Right lobe of liver (tissue), 6 donors: Measurements from ENCODE around the gene C20orf173. TPM values are rescaled to one million over a fixed set of nuclear protein-coding genes. Genes with fewer than 3 reads are reported as not detected.

ENCODE experiments used
- ATAC-seq, 4 donors: fragments of 200-7000 bp; cut with Tn5 transposase; one replicate each; pipeline ENCODE4 v1.9.1; 2020; ENCODE audit warnings: mild to moderate bottlenecking in 4 of 4, moderate library complexity in 4 of 4
- DNase-seq, 3 donors: peaks; one replicate each; pipeline ENCODE4 v3.0.0-alpha.2; 2020
- H3K27ac ChIP-seq, 3 donors: fragments of 200-600 bp; one replicate each; pipeline ENCODE4 v1.8.0; 2022
- H3K27me3 ChIP-seq, 2 donors: fragments of 200-600 bp; one replicate each; pipeline ENCODE4 v1.8.0; 2022
- H3K36me3 ChIP-seq, 4 donors: fragments of 200-600 bp; sonication (generic) in 1 of 4; one replicate each; pipeline versions ENCODE4 v1.5.1 to v1.8.0; 2017 to 2022; ENCODE audit warnings: control low read depth in 1 of 4
- H3K4me1 ChIP-seq, 4 donors: fragments of 200-600 bp; sonication (generic) in 1 of 4; one replicate each; pipeline versions ENCODE4 v1.5.1 to v1.8.0; 2017 to 2022; ENCODE audit warnings: control low read depth in 1 of 4
- H3K4me3 ChIP-seq, 3 donors: fragments of 200-600 bp; one replicate each; pipeline ENCODE4 v1.8.0; 2022
- H3K9me3 ChIP-seq, 4 donors: fragments of 200-600 bp; sonication (generic) in 1 of 4; one replicate each; pipeline versions ENCODE4 v1.5.1 to v1.8.0; 2017 to 2022; ENCODE audit warnings: control low read depth in 1 of 4
- POLR2A ChIP-seq: fragments of 450-650 bp; IDR thresholded peaks from one replicate; pipeline ENCODE4 v1.6.1; 2017; ENCODE audit warnings: antibody characterized with exemption, mild to moderate bottlenecking
- WGBS: methylation state at CpG from one replicate; pipeline ENCODE4 v1.1.6; 2018; ENCODE audit warnings: low coverage, low lambda C conversion rate; ENCODE audit not compliant: insufficient coverage; ENCODE audit errors: missing lambda C conversion rate; 5-methylcytosine and 5-hydroxymethylcytosine counted together
- intact Hi-C, 2 donors: fragments of 100-400 bp; cut with DNase I; formaldehyde crosslinking; loops; one replicate each; pipeline versions ENCODE4 v1.11.2 to v1.14.1; 2022
- total RNA-seq, 6 experiments: library from RNA; depleted of rRNA in 2 of 6; stranded (reverse); fragments of >200 nt in 2 of 6; fragmentation: NEBNext Ultra II Directional in 3 of 6; extraction: Animal tissue kit (Norgen Biotek cat#: 25700) in 3 of 6; gene quantifications; one replicate each; pipeline versions ENCODE4 v1.1.0 to v1.2.4, GENCODE V29; 2016 to 2023
- TF ChIP-seq, protein P1 (sequence below), 4 donors: fragments of 200-600 bp in 3 of 4; fragments of 450-650 bp in 1 of 4; IDR thresholded peaks; one replicate each; pipeline versions ENCODE4 v1.5.1 to v1.8.0; 2016 to 2022; ENCODE audit warnings: antibody characterized with exemption in 4 of 4, mild to moderate bottlenecking in 2 of 4
- donor health status: DM: no; HTN: yes; CAD: no.
- donor health status: DM: no; HTN: no; CAD: no.
- donor health status: DM: no; HTN: no; CAD: no.
- donor health status: DM: no; HTN: yes; CAD: no.
- donor health status: DM: no; HTN: yes; CAD: no.

C20orf173 gene
- total RNA-seq, 6 experiments from 2014 or later: not detected

DNA sequence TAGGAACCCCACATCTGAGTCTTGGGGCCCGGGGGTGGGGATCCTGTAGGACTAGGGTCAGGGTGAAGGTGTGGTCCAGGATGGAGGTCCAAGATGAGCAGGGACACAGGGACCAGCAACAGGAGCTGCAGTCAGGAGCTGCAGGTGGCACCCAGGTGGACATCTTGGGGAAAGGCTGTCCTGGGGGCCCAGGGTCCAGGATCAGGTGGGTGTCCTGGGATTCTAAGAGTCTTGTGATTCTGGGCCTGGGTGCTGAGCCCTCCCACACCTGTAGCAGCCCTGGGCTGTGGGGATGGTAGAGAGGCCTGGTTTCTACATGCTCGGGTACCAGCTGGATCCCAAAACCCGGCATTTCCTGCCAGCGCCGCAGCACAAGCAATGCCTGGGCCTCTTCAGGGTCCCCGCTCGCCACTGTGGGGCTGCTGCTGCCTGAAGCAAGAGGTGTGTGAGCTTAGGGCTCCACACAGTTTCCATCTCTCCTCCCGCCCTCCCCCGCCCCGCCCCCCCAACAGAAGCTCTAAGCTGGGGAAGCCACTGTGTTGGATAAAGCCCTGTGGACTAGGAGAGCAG lies 33.2 kb upstream of the C20orf173 start:
- TF ChIP-seq, protein P1, sequence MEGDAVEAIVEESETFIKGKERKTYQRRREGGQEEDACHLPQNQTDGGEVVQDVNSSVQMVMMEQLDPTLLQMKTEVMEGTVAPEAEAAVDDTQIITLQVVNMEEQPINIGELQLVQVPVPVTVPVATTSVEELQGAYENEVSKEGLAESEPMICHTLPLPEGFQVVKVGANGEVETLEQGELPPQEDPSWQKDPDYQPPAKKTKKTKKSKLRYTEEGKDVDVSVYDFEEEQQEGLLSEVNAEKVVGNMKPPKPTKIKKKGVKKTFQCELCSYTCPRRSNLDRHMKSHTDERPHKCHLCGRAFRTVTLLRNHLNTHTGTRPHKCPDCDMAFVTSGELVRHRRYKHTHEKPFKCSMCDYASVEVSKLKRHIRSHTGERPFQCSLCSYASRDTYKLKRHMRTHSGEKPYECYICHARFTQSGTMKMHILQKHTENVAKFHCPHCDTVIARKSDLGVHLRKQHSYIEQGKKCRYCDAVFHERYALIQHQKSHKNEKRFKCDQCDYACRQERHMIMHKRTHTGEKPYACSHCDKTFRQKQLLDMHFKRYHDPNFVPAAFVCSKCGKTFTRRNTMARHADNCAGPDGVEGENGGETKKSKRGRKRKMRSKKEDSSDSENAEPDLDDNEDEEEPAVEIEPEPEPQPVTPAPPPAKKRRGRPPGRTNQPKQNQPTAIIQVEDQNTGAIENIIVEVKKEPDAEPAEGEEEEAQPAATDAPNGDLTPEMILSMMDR (IDR thresholded peaks at IDR 0.05): no peak
- TF ChIP-seq POLR2A: no peak
- intact Hi-C loops: no loop called here
- no peak overlapping the region for H3K4me3 ChIP-seq
- 60% methylated on average over 1 of the region's 10 CpGs for WGBS
- peak in 1 of 3 donors; percentile 27 for DNase-seq
- ATAC-seq: no peak
- no peaks in the 10 kb centered on the region for H3K9me3 ChIP-seq
- H3K27me3 ChIP-seq: no peaks in the 10 kb centered on the region
- no peaks in the 10 kb centered on the region for H3K4me1 ChIP-seq
- no peaks in the 10 kb centered on the region for H3K36me3 ChIP-seq
- H3K27ac ChIP-seq: no peak overlapping the region

DNA sequence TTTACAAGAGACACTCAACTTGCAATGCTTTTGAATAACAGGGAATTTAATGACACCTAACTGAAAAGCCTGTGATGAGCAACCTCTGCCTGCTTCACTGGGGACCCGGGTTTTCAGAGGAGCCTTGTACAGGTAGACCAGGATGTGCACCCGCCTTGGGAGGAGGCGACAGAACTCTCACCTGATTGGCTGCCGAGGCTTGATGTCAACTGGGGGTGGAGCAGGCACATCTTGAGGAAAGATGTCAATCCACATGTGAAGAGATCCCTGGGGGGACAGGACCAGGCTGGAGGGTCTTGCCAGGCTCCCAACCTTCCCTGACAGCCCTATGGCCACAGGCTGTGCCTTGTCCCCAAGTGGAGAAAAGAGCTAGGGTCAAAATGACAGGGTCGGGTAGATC lies 32.2 kb upstream of the C20orf173 start:
- Histone ChIP-seq H3K36me3 (peaks cover 0 to 5% (median 2%) of the 10 kb centered on the region in 4 donors), H3K4me1 (no peaks in the 10 kb centered on the region), H3K4me3 (no peak overlapping the region), H3K27me3 (no peaks in the 10 kb centered on the region), H3K27ac (no peak overlapping the region), H3K9me3 (no peaks in the 10 kb centered on the region)
- 50% methylated on average over 3 of the region's 5 CpGs for WGBS
- TF ChIP-seq, protein P1 (IDR thresholded peaks at IDR 0.05): no peak
- no peak for TF ChIP-seq POLR2A
- intact Hi-C loops: no loop called here
- DNase-seq (no peak), ATAC-seq (no peak)

DNA sequence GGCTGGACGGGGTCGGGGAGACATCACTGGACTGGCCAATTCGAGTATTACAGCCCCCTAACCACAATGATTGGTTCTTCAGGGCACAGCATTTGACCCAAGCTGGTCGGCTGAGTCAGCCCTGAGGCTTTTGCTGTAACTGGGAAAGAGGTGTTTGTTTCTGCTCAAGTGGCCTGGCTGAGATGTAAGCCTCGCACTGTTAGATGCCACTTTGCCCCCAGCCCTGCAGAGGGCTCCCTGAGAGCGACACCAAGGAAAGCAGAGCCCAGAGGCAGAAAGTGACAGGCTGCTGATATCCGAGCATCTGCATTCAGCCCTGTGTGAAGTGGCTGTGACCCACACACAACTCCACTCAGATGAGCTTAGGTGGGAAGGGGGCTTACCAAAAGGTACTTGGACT lies 31.8 kb upstream of the C20orf173 start:
- no peak for TF ChIP-seq POLR2A
- TF ChIP-seq, protein P1 (IDR thresholded peaks at IDR 0.05): peak in 3 of 4 donors; percentile 14 to 23 (median 23)
- Histone ChIP-seq H3K4me3 (no peak overlapping the region), H3K9me3 (no peaks in the 10 kb centered on the region), H3K36me3 (peaks cover 0 to 7% (median 3%) of the 10 kb centered on the region in 4 donors), H3K4me1 (no peaks in the 10 kb centered on the region), H3K27me3 (no peaks in the 10 kb centered on the region), H3K27ac (no peak overlapping the region)
- ATAC-seq (peak; percentile 57 to 69 (median 62)), DNase-seq (peak in 1 of 3 donors; percentile 33)
- WGBS: no CpG with 5 or more reads among the region's 7 CpGs
- intact Hi-C loops: no loop called here

DNA sequence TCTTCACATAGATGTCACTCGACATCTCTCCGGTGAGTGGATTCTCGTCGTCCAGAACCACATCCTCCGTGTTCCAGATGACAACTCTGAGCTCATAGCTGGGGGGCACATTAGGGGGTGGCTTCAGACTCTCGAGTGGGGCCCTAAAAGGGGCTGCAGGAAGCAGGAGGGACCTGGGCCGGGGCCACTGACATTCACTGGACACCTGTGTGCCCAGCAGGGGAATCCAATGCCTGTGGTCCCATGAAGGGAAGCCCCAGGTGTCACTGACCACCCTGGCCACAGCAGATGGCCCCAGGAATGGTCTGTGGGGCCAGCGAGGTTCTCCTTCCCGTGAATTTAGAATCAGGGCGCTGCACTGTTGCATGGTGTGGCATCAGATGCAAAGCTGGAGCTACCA lies 31.1 kb upstream of the C20orf173 start:
- DNase-seq (no peak), ATAC-seq (no peak)
- H3K9me3 ChIP-seq: no peaks in the 10 kb centered on the region
- H3K27me3 ChIP-seq: no peaks in the 10 kb centered on the region
- H3K27ac ChIP-seq: no peak overlapping the region
- no peaks in the 10 kb centered on the region for H3K4me1 ChIP-seq
- intact Hi-C loops: no loop called here
- peaks cover 0 to 13% (median 3%) of the 10 kb centered on the region in 4 donors for H3K36me3 ChIP-seq
- WGBS: 75% methylated on average over 6 of the region's 10 CpGs
- TF ChIP-seq POLR2A: no peak
- TF ChIP-seq, protein P1 (IDR thresholded peaks at IDR 0.05): no peak
- H3K4me3 ChIP-seq: no peak overlapping the region

DNA sequence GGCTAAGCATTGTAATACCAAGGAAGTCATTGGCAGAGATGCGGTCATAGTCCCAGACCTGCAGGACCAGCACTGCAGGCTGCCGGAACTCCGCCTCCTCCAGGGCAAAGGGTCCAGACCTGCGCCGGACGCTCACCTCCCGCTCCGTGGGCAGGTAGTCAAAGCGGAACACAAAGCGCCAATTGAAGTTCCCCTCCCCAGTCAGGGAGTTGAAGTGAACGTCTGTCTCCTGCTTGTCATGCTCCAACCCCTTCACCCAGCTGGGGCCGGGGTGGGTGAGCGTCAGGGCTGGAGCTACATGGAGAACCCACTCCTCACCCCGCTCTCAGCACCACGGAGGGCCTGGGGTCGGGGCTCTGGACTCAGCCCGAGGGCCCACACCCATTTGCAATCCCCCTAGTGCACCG lies 30.7 kb upstream of the C20orf173 start:
- TF ChIP-seq, protein P1 (IDR thresholded peaks at IDR 0.05): no peak
- TF ChIP-seq POLR2A: no peak
- DNase-seq (no peak), ATAC-seq (no peak)
- Histone ChIP-seq H3K4me1 (no peaks in the 10 kb centered on the region), H3K4me3 (no peak overlapping the region), H3K9me3 (no peaks in the 10 kb centered on the region), H3K27ac (no peak overlapping the region), H3K27me3 (no peaks in the 10 kb centered on the region), H3K36me3 (peaks cover 0 to 13% (median 3%) of the 10 kb centered on the region in 4 donors)
- intact Hi-C loops: no loop called here
- 75% methylated on average over 2 of the region's 18 CpGs for WGBS
